ENCODE data around the gene RHOA.

RHOA gene

GRCh38 chr3:49411968-49412631, at the start of gene RHOA, which contains the start of gene TCTA:
Gene RHOA, minus strand, starts transcription at chr3:49411976. Its CDS starts 36,387 bp downstream, at chr3:49375589.
Gene TCTA, plus strand, starts transcription at chr3:49412423. Its CDS starts 4 bp downstream, at chr3:49412427.
- peak; percentile 97 for DNase-seq

GRCh38 chr3:49460956-49461355, 49.2 kb upstream of the RHOA start:
- DNase-seq, result no peak

GRCh38 chr3:49460188-49460890, 48.6 kb upstream of the RHOA start:
- DNase-seq, result no peak

- no peak for DNase-seq
Observed at GRCh38 chr3:49456466-49456865, 44.7 kb upstream of the RHOA start.

- no peak for DNase-seq
Observed at GRCh38 chr3:49454898-49455681, 43.3 kb upstream of the RHOA start.

GRCh38 chr3:49454458-49454857, 42.7 kb upstream of the RHOA start:
- no peak for DNase-seq

GRCh38 chr3:49453621-49454020, 41.8 kb upstream of the RHOA start:
- no peak for DNase-seq

GRCh38 chr3:49445391-49445790, 33.6 kb upstream of the RHOA start:
- DNase-seq, result no peak

- no peak for DNase-seq
Observed at GRCh38 chr3:49434731-49435130, 23.0 kb upstream of the RHOA start.

GRCh38 chr3:49428752-49429080, 16.9 kb upstream of the RHOA start:
- no peak for DNase-seq

- DNase-seq, result no peak
Observed at GRCh38 chr3:49427586-49427985, 15.8 kb upstream of the RHOA start.

- DNase-seq, result no peak
Observed at GRCh38 chr3:49424816-49425215, 13.0 kb upstream of the RHOA start.

- DNase-seq, result no peak
Observed at GRCh38 chr3:49422379-49423248, 10.8 kb upstream of the RHOA start, which contains the start of gene AMT. Gene AMT, minus strand, starts transcription at chr3:49422473. Its CDS starts 23 bp downstream, at chr3:49422450.

GRCh38 chr3:49421890-49422378, 10.2 kb upstream of the RHOA start:
- DNase-seq, result no peak

- DNase-seq, result no peak
Observed at GRCh38 chr3:49417516-49418120, 5.8 kb upstream of the RHOA start.

GRCh38 chr3:49416867-49417266, 5.1 kb upstream of the RHOA start:
- no peak for DNase-seq

- no peak for DNase-seq
Observed at GRCh38 chr3:49415931-49416601, 4.3 kb upstream of the RHOA start.

GRCh38 chr3:49414753-49415152, 3.0 kb upstream of the RHOA start:
- no peak for DNase-seq

- DNase-seq, result no peak
Observed at GRCh38 chr3:49413338-49413734, 1.6 kb upstream of the RHOA start.

GRCh38 chr3:49412632-49413337, 1.0 kb upstream of the RHOA start:
- DNase-seq, result no peak

GRCh38 chr3:49411535-49411967, 225 bp downstream of the RHOA start:
- DNase-seq, result no peak

Data from NCI-H1092 (cell line).